Astrocyte of the cerebellum (primary cell): Measurements from ENCODE around the gene OBP2A.

ENCODE experiments used
- DNase-seq: peaks from one replicate; pipeline ENCODE4 v3.0.0-alpha.2; 2011; ENCODE audit warnings: low read depth
- H3K4me3 ChIP-seq: 2 replicates; pipeline ENCODE4 v1.5.1; 2011; ENCODE audit warnings: mild to moderate bottlenecking, low read depth, low read length, moderate library complexity
- CTCF ChIP-seq: IDR thresholded peaks from 2 replicates; pipeline ENCODE4 v1.5.1; 2012; ENCODE audit warnings: low read length, low read depth, moderate library complexity, mild to moderate bottlenecking; ENCODE audit errors: missing control alignments
- in situ Hi-C: cut with HindIII; loops from 2 replicates; pipeline ENCODE4 v1.10.0; 2017; ENCODE audit warnings: low sequenced_read_pairs

The OBP2A gene

GRCh38 chr9:135580664-135581380 lies 34.9 kb downstream of the OBP2A start:
- in situ Hi-C loops = no loop called here
- TF ChIP-seq CTCF = no peak
- DNase-seq = no peak
- no peak overlapping the region for H3K4me3 ChIP-seq

- DNase-seq = no peak
- H3K4me3 ChIP-seq = no peak overlapping the region
- TF ChIP-seq CTCF = no peak
- in situ Hi-C loops = no loop called here
Observed at GRCh38 chr9:135581636-135582426, 35.9 kb downstream of the OBP2A start.

- in situ Hi-C loops = no loop called here
- no peak overlapping the region for H3K4me3 ChIP-seq
- DNase-seq = no peak
- no peak for TF ChIP-seq CTCF
Observed at GRCh38 chr9:135582541-135582940, 36.6 kb downstream of the OBP2A start.

GRCh38 chr9:135582966-135583687 lies 37.2 kb downstream of the OBP2A start:
- DNase-seq = no peak
- no peak for TF ChIP-seq CTCF
- in situ Hi-C loops = no loop called here
- no peak overlapping the region for H3K4me3 ChIP-seq

GRCh38 chr9:135583688-135584011 lies 37.7 kb downstream of the OBP2A start:
- no peak for TF ChIP-seq CTCF
- H3K4me3 ChIP-seq = no peak overlapping the region
- in situ Hi-C loops = no loop called here
- no peak for DNase-seq

GRCh38 chr9:135584371-135584770 lies 38.4 kb downstream of the OBP2A start:
- in situ Hi-C loops = no loop called here
- no peak overlapping the region for H3K4me3 ChIP-seq
- no peak for TF ChIP-seq CTCF
- DNase-seq = no peak
